ENCODE results near the gene LTBP1.
"Not testable (repeated sequence)": the region's sequence is repeated elsewhere in the genome, so short reads cannot be mapped to it uniquely, and the experiment has no call there.

The LTBP1 gene

DNA sequence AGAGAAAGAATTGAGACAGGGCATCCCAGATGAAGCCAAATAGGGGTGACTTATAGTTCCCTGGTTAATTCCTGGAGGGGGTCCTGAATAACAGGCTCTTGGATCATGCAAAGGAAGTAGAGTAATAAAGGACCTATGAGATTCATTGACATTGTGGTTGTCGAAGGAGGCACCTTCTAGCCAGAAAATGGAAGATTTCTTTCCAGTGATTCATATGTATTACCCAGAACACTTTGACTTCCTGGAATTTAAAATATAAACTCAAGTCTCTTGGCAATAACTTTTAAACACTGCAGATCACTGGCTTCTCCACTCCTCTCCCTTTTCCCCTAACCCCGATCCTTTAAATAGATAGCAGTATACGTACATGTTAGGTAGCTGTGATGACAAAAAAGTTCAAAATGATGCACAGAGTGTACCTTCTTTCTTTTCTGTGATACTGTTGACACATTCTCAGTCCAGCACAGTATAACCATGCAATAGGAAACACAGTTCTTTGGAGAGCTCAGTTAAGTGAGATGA, 211.8 kb downstream of the LTBP1 start:
- DNase-seq, result no peak

- DNase-seq, result no peak
Measured at GRCh38 chr2:33160191-33160590, 213.4 kb downstream of the LTBP1 start.

DNA sequence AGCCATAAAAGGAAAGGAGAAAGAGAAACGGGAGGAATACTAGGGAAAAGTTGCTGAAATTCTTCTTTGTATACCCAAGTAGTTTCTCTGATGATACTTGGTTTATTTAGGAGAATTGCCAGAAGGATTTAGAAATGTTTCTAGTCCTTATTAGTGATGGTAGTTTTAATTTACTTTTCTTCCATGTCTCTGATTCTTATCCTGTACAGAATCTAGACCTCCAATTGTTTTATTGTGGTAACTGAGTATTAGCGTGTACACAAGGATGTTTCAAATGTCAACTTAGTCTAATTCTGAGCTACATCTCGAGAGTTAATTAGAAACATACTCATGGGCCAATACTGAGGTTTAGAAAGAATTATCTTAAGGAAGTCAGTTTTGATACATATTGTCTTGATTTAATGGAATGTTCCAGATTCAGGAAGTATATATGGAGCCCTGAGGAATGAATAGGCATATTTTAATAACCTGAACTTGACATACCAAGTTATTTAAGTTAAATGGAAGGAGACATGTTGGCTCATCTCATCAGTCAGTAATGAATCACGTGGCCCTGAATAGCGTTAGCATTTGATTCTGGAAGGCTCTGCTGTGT, 219.6 kb downstream of the LTBP1 start:
- no peak for DNase-seq

DNA sequence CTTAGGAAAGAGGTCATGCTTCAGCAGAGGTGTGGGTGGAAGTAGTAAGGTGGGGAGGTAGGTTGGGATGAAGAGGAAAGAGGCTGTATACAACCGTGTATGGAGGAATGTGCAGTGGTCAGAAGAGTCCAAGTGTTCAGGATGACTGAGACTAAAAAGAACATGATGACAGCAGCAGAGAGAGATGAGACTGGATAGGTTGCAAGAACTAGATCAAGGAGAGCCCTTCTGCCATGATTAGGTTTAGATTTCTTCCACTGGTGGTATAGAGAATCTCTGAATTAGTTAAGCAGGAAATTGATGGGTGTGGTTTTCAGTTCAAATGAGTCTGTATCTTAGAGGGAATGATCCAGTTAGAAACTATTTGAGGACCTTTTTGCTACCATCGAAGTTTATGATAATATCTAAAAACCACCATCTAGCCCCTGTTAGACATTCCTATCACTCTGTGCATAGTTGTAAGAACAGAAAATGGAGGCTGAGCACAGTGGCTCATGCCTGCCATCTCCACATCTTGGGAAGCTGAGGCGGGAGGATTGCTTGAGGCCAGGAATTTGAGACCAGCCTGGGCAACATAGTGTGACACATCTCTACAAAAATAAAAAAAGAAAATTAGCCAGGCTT, 221.0 kb downstream of the LTBP1 start:
- DNase-seq, result no peak

GRCh38 chr2:33168425-33168824, 221.7 kb downstream of the LTBP1 start:
- DNase-seq, result no peak

- DNase-seq, result no peak
Measured at GRCh38 chr2:33168922-33169321, 222.2 kb downstream of the LTBP1 start.

GRCh38 chr2:33170251-33170650, 223.5 kb downstream of the LTBP1 start:
- DNase-seq, result not testable (repeated sequence)

GRCh38 chr2:33177627-33178026, 230.9 kb downstream of the LTBP1 start:
- DNase-seq, result no peak

GRCh38 chr2:33178209-33178608, 231.5 kb downstream of the LTBP1 start:
- DNase-seq, result no peak

DNA sequence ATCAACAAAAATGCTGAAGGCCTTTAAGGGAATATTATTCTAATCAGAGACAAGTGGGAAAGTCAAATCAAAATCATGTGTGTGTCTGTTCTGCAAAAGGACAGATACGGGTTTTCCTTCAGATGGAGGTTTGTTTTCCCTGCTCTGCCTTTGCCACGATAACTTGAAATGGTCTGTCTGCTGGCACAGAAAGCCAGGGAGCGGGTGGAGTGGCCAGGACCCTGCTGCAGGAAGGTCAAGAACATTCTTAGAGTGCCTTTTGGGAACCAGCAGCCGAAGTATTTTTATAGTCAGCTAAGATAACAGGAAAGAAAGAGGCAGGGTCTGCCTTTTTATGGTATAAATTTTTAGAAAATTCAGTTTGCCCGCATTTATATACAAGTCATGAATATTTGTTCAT, 234.2 kb downstream of the LTBP1 start:
- DNase-seq, result no peak

GRCh38 chr2:33181466-33181865, 234.7 kb downstream of the LTBP1 start:
- DNase-seq, result no peak

- no peak for DNase-seq
Measured at GRCh38 chr2:33184041-33184440, 237.3 kb downstream of the LTBP1 start.

DNA sequence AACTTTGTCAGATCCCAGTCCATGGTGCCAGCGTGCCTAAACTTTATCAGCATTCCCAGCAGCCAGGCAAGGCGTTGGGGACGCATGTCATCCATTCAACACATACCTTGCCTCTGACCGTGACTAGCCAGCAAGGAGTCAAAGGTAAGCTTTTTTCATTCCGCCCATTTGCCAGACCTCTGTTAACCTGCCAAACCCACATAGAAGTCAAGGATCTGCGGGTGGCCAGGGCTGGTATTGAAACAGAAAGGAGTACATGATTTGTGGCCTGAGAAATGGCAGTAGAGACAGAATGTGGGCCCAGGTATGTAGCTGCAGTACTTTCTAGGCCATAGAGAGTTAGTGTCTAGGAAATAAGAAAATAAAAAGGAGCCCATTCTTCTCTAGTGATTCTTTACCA, 240.2 kb downstream of the LTBP1 start:
- no peak for DNase-seq

GRCh38 chr2:33188799-33189198, 242.0 kb downstream of the LTBP1 start:
- no peak for DNase-seq

DNA sequence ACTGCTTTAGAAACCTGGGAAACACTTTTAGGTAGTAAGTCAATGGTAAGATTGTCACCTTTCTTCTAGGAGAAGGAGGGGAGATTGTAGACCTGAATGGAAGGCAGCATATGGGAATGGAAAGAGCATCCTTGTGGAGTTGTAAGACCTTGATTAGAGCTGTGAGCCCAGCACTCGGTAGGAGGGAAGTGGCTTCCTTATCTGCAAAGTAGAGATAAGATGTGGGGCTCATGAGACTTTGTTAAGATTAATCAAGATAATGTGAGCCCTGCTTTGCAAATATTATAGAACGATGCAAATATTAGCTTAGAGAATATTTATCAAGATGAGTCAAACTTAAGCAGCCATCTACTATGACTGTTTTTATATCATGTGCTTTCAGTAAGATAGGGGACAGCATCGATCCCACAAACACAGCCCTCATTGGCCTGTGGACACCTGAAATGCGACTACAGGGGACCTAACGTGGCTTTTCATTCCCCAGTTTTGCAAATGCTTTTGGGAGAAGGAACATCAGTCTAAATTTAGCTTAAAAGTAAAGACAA, 243.7 kb downstream of the LTBP1 start:
- DNase-seq, result no peak

DNA sequence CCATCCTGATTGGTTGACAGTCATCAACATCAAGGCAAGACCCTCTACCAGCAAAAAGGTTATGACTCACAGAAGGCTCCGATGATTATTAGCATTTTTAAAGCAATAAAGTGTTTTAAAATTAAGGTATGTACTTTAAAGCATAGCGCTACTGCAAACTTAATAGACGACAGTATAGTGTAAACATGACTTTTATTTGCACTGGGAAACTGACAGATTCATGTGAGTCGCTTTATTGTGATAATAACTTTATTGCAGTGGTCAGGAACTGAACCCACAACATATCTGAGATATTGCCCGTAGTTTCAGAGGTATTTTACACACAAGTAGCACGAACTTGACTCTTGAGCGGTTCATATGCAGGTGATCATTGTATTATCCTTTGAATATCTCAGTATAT, 249.1 kb downstream of the LTBP1 start:
- DNase-seq, result no peak

GRCh38 chr2:33196700-33197099, 249.9 kb downstream of the LTBP1 start:
- DNase-seq, result no peak

- no peak for DNase-seq
Measured at GRCh38 chr2:33197198-33197938, 250.6 kb downstream of the LTBP1 start.

DNA sequence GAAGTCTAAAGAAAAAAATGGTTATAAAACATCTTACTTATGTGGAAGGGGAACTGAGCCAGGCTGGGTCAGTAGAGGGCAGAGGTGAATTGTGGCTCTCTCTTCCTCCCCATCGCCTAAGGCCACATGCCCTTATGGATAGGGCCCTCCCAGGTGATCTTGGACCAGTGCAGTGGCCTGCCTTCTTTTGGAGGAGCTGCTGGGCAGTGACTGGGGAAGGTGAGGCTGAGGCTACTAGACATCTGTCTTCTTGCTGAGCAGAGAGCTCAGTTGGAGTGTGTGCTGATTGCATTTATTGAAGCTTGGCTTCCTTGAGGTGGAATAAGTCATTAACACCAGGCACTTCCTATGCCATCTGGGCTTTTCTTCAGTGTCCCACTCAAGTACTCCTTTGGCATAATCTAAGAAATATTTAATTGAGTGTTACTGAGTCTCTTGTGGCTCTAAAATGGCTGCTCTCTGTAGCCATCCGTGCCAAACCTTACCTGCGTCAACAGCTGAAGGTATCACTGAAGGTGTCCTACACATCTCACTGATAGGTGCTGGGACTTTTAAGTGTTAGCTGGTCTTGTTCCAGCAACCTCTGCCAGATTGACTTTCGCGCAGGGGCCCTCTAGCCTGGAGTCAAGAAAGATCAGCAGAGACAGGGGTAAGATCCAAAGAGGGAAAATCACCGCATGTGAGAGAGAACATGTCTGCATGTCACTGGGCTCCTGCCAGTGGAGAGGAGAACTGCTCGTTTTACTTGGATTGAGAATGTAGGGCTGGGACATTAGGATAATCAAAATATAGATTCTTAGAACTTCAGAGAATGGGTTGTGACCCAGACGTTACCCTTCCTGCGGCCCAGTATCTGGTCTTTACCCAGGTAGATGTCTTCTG, 256.1 kb downstream of the LTBP1 start:
- no peak for DNase-seq

DNA sequence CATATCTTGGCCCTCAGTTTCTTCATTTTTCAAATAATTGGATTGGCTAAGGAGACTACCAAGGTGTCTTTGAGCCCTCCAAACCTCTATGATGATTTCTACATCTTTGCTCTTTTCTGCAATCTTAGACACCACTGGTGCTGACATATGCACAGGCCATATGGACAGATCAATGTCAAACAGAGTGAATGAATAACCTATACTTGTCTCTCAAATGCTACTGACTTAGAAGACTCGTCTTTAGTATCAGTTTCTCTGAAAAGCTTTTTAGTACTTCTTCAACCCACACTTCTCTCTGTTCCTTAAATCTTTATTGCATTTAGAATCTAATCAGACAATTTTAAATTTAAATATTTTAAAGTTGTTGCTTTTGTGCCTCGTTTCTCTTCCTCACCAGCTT, 258.2 kb downstream of the LTBP1 start:
- no peak for DNase-seq

DNA sequence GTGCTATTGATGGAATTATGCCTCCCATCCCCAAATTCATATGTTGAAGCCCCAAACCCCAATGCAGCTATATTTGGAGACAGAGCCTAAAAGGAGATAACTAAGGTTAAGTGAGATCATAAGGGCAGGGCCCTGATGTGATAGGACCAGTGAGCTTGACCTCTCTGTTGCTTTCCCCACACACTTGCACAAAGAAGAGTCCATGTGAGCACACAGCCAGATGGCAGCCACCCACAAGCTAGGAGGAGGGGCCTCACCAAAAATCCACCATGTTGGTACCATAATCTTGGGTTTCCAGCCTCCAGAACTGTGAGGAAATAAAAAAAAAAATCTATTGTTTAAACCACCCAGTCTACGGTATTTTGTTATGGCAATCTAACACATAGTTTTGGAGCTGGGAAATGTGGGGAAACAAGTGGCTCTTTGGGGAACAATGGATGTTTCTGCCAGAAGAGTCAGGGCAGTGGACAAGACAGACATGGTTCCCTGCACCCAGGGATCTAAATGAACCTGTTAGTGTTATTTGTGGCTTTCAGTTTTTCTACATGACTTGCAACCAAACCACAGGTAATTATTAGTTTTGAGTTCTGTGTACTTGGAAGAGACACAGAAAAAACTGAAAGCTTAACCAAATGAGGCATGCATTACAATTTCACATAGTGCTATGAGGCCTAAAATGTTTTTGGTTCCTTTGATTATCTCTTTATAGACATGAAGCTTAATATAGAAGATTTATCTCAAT, 259.1 kb downstream of the LTBP1 start:
- DNase-seq, result no peak

GRCh38 chr2:33207151-33207740, 260.5 kb downstream of the LTBP1 start:
- no peak for DNase-seq
